ENCODE results near the gene TOB1. TPM values are rescaled to one million over a fixed set of nuclear protein-coding genes. Genes with fewer than 3 reads are reported as not detected.

The TOB1 gene
- total and polyA plus RNA-seq, 2 donors (not counting 1 experiment from before 2014, with no cell fraction given), result 23.3 to 28.9 TPM

DNA sequence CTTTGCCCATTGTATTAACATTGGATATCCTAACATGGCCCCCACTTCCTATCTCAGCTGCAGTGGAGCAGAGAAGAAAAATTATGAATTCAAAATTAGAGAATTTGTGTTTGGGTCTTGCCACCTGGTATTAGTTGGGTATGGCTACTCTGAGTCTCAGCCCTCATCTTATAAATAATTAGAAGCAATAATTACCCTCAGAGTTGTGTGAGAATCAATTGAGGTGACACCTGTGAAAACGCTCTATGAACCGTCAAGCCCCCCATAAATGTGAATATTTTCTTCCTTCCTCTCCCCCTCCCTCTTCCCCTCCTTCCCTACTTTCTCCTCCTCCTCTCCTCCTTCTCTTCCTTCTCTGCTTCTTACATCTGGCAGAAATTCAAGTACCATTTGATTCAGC, 8.9 kb upstream of the TOB1 start:
- 33% methylated on average over 1 of the region's 2 CpGs for WGBS (ENCODE audit: insufficient coverage)
- H3K4me2 ChIP-seq (replicated peaks; ENCODE audit: low read depth, low read length, poor library complexity, severe bottlenecking), result no peak overlapping the region
- no peaks in the 10 kb centered on the region for H3K9me3 Mint-ChIP-seq (ENCODE audit: insufficient read depth)
- H3K79me2 ChIP-seq (ENCODE audit: control insufficient read depth, insufficient read depth, low read length), result no peaks in the 10 kb centered on the region
- TF ChIP-seq, protein P1, sequence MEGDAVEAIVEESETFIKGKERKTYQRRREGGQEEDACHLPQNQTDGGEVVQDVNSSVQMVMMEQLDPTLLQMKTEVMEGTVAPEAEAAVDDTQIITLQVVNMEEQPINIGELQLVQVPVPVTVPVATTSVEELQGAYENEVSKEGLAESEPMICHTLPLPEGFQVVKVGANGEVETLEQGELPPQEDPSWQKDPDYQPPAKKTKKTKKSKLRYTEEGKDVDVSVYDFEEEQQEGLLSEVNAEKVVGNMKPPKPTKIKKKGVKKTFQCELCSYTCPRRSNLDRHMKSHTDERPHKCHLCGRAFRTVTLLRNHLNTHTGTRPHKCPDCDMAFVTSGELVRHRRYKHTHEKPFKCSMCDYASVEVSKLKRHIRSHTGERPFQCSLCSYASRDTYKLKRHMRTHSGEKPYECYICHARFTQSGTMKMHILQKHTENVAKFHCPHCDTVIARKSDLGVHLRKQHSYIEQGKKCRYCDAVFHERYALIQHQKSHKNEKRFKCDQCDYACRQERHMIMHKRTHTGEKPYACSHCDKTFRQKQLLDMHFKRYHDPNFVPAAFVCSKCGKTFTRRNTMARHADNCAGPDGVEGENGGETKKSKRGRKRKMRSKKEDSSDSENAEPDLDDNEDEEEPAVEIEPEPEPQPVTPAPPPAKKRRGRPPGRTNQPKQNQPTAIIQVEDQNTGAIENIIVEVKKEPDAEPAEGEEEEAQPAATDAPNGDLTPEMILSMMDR (IDR thresholded peaks at IDR 0.05), result no peak
- TF ChIP-seq EZH2 (IDR thresholded peaks at IDR 0.05; ENCODE audit: borderline replicate concordance, insufficient read depth, low read depth, low read length, poor library complexity, severe bottlenecking), result no peak
- peaks cover 0 to 4% (median under 1%) of the 10 kb centered on the region in 3 donors for H3K9me3 ChIP-seq (ENCODE audit: control extremely low read depth in 1 of 3, control insufficient read depth in 2 of 3, insufficient read depth in 1 of 3, low read length in 2 of 3)
- H4K20me1 ChIP-seq (ENCODE audit: control insufficient read depth, insufficient read depth, low read length, poor library complexity, severe bottlenecking), result no peaks in the 10 kb centered on the region
- no peak overlapping the region for H3K27ac Mint-ChIP-seq
- ATAC-seq (ENCODE audit: low read depth) (no peak), DNase-seq (no peak)
- no peaks in the 10 kb centered on the region for H3K36me3 ChIP-seq (replicated peaks in 1 of 2; ENCODE audit: control extremely low read depth in 1 of 2, control insufficient read depth in 1 of 2, extremely low read depth in 1 of 2, insufficient read depth in 2 of 2, low read length in 1 of 2)
- H3K4me1 ChIP-seq (ENCODE audit: control insufficient read depth in 2 of 2, insufficient read depth in 2 of 2, low read length in 2 of 2), result peaks cover 22 to 24% of the 10 kb centered on the region in 2 donors
- H3K27me3 Mint-ChIP-seq, result no peaks in the 10 kb centered on the region
- H3K4me3 Mint-ChIP-seq, result no peak overlapping the region
- H3K4me1 Mint-ChIP-seq, result peaks cover 12% of the 10 kb centered on the region
- H3K27ac ChIP-seq (ENCODE audit: low read length in 2 of 2), result no peak overlapping the region
- H2AFZ ChIP-seq (ENCODE audit: insufficient read depth, low read depth, low read length, poor library complexity, severe bottlenecking), result no peak overlapping the region
- no peak overlapping the region for H3K4me3 ChIP-seq (ENCODE audit: control extremely low read depth in 1 of 5, extremely low read depth in 1 of 5, insufficient read depth in 1 of 5, low read depth in 2 of 5, low read length in 4 of 5)
- ChIA-PET CTCF (interaction anchor here (0.6 to 1.0 kb wide), 2 partner anchors 9 to 22 kb away, joined by 3 read pairs; partner anchors contain the start of gene TOB1), POLR2A (no interaction called here)
- no peaks in the 10 kb centered on the region for H3K27me3 ChIP-seq (replicated peaks in 1 of 4; ENCODE audit: control extremely low read depth in 1 of 4, control insufficient read depth in 3 of 4, insufficient read depth in 4 of 4, low read length in 3 of 4)
- intact Hi-C loops (cut with micrococcal nuclease), result no loop called here
- no peak overlapping the region for H3K9ac ChIP-seq (ENCODE audit: low read length)

DNA sequence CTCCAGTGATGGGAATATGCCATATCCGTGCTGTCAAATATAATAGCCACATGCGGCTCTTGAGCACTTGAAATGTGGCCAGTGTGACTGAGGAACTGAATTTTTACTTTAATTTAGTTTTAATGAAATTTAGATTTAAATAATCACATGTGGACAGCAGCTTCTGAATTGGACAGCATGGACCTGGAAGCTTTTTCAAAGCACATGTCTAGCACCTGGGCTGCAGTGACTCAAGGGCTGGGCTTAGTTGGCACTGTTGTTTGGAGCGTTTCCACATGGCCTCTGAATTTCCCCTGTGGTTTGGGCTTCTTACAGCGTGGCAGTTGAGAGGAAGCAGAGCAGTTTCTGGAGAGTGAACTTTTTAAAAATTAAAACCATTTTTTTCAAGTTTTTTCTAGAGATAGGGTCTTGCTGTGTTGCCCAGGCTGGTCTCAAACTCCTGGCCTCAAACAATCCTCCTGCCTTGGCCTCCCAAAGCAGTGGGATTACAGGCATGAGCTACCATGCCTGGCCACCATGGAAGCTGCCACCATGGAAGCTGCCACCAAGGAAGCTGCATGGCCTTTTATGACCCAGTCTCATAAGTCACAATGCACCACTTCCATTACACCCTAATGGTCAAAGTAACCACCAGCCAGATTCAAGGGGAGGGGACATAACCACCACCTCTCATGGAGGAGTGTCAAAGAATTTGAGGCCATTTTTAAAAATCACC, 6.7 kb upstream of the TOB1 start:
- intact Hi-C loops (cut with micrococcal nuclease), result no loop called here
- Histone ChIP-seq H3K9me3 (ENCODE audit: control extremely low read depth in 1 of 3, control insufficient read depth in 2 of 3, insufficient read depth in 1 of 3, low read length in 2 of 3) (no peaks in the 10 kb centered on the region), H3K79me2 (ENCODE audit: control insufficient read depth, insufficient read depth, low read length) (peaks cover 11% of the 10 kb centered on the region), H4K20me1 (ENCODE audit: control insufficient read depth, insufficient read depth, low read length, poor library complexity, severe bottlenecking) (no peaks in the 10 kb centered on the region), H3K27me3 (replicated peaks in 1 of 4; ENCODE audit: control extremely low read depth in 1 of 4, control insufficient read depth in 3 of 4, insufficient read depth in 4 of 4, low read length in 3 of 4) (no peaks in the 10 kb centered on the region), H3K9ac (ENCODE audit: low read length) (no peak overlapping the region), H3K27ac (ENCODE audit: low read length in 2 of 2) (no peak overlapping the region), H3K4me3 (ENCODE audit: control extremely low read depth in 1 of 5, extremely low read depth in 1 of 5, insufficient read depth in 1 of 5, low read depth in 2 of 5, low read length in 4 of 5) (no peak overlapping the region), H3K36me3 (replicated peaks in 1 of 2; ENCODE audit: control extremely low read depth in 1 of 2, control insufficient read depth in 1 of 2, extremely low read depth in 1 of 2, insufficient read depth in 2 of 2, low read length in 1 of 2) (no peaks in the 10 kb centered on the region), H2AFZ (ENCODE audit: insufficient read depth, low read depth, low read length, poor library complexity, severe bottlenecking) (no peak overlapping the region), H3K4me2 (replicated peaks; ENCODE audit: low read depth, low read length, poor library complexity, severe bottlenecking) (no peak overlapping the region), H3K4me1 (ENCODE audit: control insufficient read depth in 2 of 2, insufficient read depth in 2 of 2, low read length in 2 of 2) (peaks cover 29 to 30% of the 10 kb centered on the region in 2 donors)
- H3K4me1 Mint-ChIP-seq, result peaks cover 20% of the 10 kb centered on the region
- 0% methylated on average over 1 of the region's 4 CpGs for WGBS (ENCODE audit: insufficient coverage)
- ATAC-seq (ENCODE audit: low read depth), result peak; percentile 31
- no peaks in the 10 kb centered on the region for H3K9me3 Mint-ChIP-seq (ENCODE audit: insufficient read depth)
- CTCF ChIA-PET, result interaction anchor here (1.2 kb wide), 1 partner anchor 9 kb away, joined by 4 read pairs; no protein-coding TSS in a partner anchor
- DNase-seq, result peak; percentile 31
- no peak overlapping the region for H3K4me3 Mint-ChIP-seq
- H3K27ac Mint-ChIP-seq, result no peak overlapping the region
- no peak for TF ChIP-seq EZH2 (IDR thresholded peaks at IDR 0.05; ENCODE audit: borderline replicate concordance, insufficient read depth, low read depth, low read length, poor library complexity, severe bottlenecking)
- no peaks in the 10 kb centered on the region for H3K27me3 Mint-ChIP-seq
- POLR2A ChIA-PET, result no interaction called here
